Measurements from ENCODE around the gene PRRC2B.

Gene PRRC2B

DNA sequence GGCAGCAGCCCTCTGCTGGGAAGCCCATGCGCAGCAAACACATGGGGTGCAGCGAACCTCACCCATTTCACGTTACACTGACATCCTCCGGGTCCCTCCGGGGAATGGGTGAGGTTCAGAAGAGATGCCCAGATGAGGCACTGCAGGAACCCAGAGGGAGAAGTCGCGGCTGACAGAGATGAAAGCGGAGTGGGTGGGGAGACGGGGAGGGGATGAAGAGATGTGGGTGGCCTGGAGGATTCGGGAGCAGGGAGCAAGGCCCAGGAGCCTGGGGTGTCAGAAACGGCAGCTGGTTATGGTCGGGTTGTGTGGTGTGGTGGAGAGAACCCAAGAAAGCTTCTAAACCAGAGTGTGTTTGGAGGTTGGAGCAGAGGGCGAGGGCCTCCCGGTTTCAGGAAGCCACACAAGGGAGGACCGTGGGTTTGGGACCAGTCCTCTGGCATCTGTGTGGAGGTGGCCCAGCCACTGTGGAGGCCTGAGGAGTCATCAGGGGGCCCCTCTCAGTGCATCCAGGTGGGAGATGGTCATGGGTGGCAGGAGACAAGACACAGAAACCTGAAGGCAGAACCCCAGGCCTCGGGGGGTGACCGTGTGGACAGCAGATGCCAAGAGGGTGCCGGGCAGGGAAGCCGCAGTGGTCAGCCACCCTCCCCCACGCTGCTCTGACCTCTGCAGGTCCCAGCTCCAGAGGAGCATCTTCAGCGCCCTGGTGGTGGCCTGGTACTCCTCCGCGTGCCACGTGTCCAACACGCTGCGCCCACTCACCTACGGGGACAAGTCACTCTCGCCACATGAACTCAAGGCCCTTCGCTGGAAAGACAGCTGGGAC is 128.6 kb downstream of the PRRC2B start:
- DNase-seq = no peak

DNA sequence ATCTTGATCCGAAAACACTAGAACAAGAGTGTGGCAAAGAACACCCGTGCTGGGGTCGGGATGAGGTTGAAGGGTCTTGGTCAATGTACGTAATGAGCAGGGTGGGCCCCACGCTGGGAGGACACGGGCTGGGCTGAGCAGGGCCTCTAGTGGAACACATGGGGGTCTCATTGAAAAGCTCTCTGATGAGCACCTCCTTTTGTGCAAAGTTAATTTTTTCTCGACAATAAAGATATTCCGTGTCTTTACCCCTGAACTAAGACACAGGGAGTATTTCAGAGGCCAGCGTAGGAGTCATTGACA is 129.2 kb downstream of the PRRC2B start:
- DNase-seq = no peak

DNA sequence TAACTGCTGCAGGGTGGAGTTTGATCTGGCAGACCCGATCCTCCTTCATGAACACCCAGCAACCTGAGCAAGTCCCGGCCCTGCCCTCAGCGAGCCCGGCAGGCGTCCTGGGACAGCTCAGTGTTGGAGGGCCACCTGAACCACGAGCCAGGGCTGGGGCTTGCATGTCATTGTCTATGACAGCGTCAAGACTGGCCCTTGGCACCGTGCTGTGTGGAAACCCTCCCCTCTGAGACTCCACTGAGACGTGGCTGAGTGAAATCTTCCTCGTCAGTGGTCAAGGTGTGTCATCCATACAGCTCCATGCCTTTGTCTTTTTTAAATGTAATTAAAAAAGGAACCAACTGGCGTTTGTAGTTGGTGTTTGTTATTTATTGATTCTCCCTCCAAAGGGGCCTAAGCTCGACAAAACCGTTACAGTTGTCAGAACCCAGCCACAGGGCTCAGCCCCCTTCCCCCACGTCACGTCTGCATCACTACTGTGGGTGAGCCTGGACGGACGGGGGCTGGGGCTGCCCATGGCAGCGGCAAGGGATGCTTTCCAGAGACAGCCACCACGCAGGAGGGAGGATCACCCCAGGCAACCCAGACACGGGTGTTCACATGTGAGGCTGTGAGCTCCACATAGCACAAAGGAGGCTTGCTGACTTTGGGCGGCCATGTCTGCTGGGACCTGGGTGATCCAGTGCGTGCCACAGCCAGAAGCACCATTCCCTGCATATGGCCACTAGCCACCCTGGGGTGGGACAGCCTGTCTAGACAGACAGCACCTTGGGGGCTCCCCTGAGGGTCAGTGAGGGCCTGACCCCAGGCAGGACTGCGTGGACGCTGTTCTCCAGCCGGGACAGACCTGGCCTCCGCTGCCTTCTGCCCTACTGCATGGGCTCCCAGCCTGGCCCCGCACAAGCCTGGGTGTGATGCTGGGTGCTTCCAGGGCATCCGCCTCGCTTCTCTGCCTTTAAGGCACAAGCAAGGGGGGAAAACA is 129.9 kb downstream of the PRRC2B start:
- DNase-seq = no peak

DNA sequence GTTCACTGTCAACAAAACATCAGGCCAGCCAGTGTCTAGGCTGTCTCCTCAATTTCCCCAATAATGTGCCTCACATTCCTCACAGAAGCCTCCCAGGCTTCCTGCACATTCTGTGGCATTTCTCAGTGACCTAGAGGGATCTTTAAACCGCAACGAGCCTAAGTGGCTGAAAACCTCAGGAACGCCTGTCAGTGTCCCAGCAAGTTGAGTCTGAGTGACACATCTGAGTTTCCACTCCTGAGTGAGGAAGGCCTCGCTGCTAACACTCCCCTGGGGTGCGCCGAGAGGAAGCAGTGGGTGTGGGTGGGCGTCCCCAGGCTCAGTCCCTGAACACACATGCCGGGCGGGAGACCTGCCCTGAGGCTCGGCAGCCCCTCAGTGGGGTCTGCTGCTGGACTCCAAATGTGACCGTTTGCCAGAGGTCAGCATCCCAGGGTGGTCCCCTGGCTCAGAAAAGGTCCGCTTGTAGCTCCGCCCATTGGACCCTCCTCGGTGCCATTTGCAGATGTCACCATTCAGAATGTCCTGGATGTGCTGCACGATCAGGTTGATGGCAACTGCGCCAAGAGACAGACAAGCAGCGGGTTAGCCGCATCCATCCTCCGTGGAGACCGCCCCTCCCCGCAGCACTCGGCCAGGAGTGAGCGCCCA is 130.9 kb downstream of the PRRC2B start:
- DNase-seq = peak; percentile 50

DNA sequence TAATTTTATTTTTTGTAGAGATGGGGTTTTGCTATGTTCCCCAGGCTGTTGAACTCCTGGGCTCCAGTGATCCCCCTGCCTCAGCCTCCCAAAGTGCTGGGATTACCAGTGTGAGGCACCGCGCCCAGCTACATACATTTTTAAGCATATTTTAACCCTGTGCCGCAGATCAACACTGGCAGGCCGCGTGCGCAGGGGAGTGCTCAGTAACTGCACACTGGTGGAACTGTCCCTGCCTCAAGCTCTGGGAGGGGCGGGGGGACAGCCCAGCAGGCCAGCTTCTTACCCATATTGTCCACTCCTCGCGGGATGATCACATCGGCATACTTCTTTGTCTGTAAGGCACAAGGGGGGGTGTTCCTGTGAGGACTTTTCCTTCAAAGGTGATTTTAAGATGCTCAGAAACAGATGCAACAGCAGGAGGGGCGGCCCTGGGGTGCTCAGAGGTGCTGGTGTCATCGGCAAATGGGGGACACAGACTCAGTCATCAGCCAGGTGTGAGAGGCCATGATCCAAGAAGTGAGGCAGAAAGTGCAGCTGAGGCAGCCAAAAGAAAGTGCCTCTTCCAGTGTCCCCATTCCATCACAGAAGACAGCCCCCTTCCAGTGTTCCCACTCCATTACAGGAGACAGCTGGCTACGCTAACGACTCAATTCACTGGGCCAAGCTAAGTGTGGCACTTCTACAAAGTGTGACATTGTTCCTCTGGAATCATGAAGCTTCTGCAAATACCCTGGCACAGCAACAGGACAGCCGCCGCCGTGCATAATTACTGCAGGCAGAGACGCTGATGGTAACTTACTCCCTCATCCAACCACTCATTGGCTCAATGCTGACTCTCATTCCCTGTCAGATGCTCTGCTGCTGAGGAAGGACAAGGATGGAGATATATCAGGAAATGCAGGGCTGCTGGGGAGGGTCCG is 132.0 kb downstream of the PRRC2B start:
- no peak for DNase-seq

DNA sequence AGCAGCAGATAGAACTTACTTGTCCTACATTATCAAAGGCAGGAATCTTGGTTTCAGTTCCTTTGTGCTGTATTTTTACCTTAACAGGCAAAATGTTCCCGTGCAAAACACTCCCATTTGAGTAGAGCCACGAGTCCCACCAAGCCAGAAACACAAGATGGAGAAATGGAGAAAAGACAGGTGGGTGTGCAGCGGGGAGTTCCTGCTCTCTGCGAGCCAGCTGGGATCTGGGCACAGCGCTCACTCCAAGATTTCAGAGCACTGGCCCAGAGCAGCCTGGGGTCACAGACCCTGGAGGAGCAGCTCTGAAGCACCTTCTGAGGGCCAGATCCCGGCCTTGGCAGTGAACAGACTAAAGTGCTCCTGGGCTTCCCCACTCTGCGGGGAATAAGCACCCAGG is 134.3 kb downstream of the PRRC2B start:
- no peak for DNase-seq

DNA sequence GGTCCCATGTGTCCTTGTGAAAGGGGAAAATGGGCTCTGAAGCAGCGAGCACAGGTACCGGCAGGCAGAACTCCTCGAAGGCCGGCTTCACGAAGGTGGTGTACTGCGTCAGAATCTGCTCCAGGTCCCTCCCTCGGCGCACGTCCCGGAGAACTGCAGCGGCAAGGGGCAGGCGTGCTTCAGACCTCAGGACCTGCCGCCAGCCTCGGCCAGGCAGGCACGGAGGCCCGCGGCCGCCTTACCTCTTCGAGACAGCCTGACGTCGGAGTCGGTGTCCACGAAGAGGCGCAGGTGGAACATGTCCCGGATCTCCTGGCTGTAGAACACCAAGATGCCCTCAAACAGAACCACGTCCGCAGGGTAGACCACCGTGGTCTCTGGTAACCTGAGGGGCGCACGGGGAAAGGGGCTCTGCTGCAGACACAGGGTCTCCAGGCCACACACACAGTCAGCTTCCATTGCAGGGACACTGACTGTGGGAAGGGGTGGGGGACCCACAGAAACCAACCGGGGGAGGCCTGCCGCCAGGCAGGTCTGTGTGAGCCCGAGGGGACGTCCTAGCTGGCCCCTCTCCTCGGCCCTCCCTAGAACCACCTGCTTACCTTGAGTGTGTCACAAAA is 135.1 kb downstream of the PRRC2B start:
- DNase-seq = no peak

DNA sequence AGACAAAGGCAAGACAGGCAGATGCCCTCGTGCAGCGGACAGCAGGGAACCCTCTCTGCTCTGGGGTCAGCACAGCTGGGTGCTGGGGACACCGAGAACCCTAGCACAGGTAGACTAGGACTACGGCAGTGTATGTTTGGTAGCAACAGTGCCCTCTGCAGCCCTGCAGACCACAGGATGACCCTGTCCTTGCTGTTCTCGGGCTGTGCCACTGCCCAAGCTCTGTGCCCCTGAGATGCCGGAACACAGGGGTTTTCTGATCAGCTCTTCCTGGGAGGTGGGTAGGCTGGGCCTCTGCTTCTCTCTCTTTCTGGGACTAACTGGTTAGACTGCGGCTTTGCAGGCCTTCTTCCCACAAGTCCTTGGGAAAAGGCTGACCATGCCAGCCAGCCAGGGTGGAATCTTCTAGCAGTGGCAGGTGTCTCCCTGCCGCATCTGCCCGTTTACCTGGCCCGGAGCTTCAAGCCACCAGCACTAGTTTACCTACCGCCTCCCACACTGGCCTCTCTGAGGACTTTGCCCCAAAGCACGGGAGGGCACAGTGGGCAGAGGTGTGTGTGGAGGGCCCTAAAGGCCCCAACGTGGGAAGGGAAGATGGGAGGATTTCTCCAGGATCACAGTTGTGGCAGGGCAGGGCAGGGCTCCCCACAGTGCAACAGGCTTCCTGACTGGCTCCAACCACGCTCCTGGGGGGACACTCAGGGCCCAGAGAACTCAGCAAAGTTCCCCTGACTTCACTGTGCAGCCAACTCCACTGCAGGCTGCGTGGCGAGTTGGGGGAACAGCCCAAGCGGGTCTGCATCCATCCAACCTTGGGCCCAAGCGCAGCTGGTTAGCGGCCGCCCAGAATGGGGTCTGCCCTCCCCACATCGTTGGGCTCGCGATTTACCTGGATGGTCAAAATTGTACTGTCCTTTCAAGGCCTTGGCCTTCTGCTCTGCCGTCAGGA is 136.0 kb downstream of the PRRC2B start:
- DNase-seq = no peak

DNA sequence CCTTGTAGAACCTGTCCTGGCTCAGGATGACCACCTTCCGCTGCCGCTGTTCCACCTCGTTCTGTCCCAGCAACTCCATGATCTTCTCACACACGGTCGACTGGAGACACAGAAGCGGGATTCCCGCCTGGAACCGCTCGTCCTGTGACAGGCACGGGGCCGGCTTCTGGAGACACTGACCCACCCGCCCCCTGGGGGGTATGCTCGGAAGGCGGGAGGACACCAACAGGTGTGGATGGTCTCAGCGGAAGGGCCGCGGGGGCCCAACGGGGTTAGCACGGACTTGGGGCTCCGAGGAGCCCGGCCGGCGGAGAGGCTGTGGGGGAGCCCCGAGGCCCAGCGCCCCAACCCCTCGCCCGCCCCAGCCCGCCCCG is 136.6 kb downstream of the PRRC2B start:
- DNase-seq = peak; percentile 17

DNA sequence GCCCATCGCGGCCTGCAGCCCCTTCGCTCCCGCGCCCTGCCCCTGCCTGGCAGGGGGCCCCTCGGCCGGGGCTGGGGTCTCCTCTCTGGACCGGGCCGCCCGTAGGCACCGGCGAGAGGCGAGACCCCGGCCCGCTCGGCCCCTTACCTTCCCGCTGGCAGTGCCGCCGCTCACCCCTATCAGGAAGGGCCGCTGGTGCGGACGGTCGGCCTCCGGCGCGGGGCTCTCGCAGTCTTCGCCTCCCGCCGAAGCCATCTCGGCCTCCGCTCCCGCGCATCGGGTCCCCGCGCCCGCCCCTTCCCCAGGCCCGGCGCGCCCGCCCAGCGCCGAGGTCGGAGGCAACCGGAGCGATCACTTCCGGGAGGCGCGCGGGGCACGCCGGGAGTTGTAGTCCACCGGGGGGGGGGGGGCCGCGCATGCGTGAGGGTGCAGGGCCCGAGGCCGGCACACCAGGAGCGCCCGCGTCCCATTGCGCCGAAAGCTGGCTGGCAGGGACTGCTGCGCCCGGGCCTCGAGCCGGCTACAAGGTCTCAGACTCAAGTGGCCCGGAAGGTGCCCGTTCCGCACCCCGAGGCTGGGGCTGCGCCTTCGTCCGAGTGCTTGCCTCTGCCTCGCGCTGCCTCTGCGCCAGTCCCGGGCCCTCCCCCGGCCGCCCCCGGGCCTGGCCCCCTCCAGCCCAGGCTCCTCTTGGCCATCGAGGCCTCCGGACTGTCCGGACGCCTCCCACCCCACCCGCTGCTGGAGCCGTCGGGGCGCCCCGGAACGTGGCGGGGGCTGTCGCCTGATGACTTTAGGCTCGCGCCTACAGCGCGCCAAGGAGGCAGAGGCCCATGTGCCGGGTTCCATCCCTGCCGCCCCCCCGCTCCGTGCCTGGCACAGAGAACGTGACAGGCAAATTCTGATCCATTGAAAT is 137.3 kb downstream of the PRRC2B start, which contains the start of gene UCK1:
Gene UCK1 (minus strand): TSS at position 344 of the 913 bp plus-strand sequence. CDS start 89 bp downstream, at position 255.
- DNase-seq = peak; percentile 77

DNA sequence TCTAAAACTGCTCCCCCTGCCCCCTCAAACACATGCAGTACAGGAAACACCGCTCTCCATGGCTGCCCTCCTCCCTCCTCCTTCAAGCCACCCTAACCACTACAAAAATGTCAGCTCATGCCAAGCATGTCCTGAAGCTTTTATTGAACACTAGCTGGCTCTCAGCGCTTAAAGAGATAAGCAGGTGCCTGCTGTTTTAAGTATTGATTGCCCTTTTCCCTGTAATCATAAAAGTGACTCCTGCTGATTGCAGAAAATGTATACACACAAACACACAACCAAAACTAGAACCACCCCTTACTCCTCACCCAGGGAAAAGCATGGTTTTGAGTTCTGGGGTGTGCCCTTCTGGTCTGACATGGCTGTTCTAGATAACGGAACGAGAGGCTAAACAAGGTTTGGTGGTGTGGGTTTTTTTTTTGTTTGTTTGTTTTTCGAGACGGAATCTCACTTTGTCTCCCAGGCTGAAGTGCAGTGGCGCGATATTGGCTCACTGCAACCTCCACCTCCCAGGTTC is 140.9 kb downstream of the PRRC2B start:
- no peak for DNase-seq

DNA sequence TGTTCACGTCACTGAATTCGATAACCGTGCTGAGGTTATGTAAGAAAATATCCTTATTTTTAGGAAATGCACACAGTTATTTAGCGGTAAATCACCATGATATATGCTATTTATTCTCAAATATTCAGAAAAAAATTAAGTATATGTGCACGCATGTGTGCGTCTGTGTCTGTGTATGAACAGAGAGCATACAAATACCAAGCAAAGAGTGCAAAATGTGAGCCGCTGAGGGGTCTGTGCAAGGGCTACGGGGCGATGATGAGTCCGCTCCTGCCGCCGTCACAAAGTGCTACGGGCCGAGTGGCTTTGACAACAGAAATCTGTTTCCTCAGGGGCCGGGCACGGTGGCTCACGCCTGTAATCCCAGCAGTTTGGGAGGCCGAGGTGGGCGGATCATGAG is 144.1 kb downstream of the PRRC2B start:
- no peak for DNase-seq

DNA sequence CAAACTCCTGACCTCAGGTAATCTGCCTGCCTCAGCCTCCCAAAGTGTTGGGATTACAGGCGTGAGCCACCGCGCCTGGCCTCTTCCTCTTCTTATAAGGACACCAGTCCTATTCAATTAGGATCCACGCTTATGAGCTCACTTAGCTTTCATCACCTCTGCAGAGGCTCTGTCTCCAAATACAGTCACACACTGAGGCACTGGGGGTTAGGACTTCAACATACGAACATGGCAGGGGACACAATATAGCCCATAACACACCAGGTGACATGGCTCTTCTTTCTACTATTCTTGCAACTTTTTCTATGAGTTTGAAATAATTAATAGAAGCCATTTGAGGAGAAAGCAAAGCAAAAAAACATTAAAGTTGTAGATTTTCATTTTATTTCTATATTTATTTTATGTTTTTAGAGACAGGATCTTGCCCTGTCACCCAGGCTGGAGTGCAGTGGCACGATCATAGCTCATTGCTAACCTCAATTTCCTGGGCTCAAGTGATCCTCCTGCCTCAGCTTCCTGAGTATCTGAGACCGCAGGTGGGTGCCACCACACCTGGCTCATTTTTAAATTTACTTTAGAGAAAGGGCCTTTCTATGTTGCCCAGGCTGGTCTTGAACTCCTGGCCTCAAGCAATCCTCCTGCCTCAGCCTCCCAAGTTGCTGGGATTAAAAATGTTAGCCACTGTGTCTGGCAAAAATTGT is 145.5 kb downstream of the PRRC2B start:
- no peak for DNase-seq

DNA sequence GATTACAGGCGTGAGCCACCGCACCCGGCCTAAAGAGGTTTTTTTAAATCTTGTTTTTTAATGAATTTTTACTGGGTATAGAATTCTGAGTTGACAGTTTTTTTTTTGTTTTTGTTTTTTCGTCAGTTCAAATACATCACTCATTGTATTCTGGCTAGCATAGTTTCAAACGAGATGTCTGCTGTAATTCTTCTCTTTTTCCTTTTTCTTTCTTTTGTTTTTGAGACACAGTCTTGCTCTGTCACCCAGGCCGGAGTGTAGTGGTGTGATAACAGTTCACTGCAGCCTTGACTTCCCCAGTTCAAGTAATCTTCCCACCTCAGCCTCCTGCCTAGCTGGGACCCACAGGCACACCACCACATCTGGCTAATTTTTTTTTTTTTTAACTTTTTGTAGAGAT is 149.3 kb downstream of the PRRC2B start:
- no peak for DNase-seq

DNA sequence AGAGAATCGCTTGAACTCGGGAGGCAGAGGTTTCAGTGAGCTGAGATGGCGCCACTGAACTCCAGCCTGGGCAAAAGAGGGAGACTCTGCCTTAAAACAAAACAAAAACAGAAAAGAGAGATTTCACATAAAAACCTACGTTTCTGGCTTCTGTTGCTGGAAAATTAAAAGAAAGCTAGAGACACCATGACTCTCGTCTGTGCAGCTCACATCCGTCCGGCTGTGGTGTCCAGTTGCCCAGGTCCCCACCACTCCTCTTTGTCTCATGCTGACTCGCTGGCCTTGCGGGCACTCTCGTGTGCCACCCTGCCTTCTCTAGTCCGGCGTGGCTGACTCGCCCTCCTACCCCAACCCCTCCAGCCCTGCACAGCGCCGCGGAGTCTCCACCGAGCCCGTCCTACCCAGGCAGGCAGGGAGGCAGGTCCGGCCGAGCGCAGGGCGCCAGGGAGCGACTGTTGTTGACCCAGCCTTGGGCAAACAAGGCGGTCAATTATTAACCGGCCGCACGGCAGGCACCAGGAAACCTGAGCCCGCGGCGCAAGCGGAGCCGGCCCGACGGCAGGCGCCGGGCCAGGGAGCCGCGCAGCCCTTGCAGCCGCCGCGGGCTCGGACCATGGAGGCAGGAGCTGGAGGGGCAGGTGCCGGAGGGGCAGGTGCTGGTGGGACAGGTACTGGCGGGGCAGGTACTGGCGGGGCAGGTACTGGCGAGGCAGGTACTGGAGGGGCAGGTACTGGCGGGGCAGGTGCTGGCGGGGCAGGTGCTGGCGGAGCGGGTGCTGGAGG is 151.3 kb downstream of the PRRC2B start, which contains the start of gene PRRT1B:
Gene PRRT1B (plus strand): TSS at position 521 of the 783 bp plus-strand sequence. CDS start 93 bp downstream, at position 614.
- DNase-seq = no peak

DNA sequence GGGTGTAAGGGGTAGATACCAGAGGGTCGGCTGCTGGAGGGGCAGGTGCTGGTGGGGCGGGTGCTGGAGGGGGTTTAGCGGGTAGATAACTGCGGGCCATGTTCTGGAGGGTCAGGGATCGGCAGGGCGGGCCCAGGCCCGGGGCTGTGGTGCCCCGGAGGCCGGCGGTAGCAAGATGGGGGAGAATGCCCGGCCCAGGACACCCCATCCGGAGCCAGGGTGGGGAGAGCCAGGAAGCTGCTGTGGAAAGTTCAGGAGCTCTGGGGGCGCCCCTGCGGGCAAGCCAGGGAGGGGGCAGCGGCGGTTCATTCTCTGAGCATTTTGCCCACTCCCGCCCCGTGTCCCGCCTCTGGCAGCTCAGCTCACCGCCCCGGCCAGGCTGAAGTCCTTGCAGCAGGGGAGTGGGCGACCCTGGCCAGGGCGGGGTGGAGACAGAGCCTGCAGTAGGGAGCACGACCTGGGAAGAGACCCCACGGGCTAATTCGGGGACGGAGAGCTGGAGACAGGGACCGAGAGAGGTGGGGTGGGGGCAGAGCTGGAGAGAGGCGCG is 152.0 kb downstream of the PRRC2B start:
- DNase-seq = no peak
